ENCODE data around the gene DDX10.

GRCh38 chr11:108802492-108802891 is 137.6 kb downstream of the DDX10 start:
- TF ChIP-seq CTCF (IDR thresholded peaks at IDR 0.05) = no peak
- TF ChIP-seq ZFX (IDR thresholded peaks at IDR 0.05; ENCODE audit: borderline replicate concordance) = no peak
